ENCODE data around the gene HNRNPUL1.
"Not testable (repeated sequence)": the region's sequence is repeated elsewhere in the genome, so short reads cannot be mapped to it uniquely, and the experiment has no call there.

HNRNPUL1 gene

DNA sequence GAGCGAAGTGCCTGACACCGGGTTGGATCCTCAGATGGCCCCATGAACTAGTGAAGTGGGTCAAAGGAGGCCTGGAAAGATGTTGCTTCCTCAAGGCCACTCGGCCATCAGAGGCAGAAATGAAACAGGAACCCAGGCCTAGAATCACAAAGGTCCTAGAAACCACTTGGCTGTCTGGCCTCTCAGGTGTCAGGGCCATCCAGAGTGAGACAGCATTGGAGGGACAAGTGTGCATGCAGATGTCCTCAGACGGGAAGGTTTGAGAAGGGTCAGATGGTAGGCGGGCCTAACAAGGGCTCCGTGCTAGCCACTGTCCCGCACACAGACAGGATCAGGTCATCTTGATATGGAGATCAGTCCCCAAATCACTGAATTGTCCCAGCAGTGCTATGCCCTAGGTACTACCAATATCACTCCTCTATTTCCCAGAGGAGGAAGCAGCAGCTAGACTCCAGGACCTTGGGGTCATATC lies 60.1 kb downstream of the HNRNPUL1 start:
- in situ Hi-C loops (cut with MboI; ENCODE audit: low sequenced_read_pairs): no loop called here

GRCh38 chr19:41324921-41325639 lies 60.9 kb downstream of the HNRNPUL1 start:
- in situ Hi-C loops (cut with MboI; ENCODE audit: low sequenced_read_pairs): no loop called here

DNA sequence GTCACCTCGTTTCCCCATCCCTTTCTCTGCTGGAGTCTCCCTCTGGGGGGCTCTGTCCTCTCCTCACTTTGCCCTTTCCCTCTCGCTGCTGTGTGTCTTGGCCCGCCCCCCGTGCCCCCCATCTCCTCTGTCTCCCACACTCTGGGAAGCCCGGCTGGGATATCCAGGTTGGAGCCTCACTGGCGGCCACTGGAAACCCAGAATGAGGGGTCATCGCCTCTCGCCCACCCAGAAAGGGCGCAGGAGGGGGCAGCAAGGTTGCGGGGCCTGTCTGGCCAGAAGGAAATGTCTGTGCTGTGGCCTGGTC lies 61.4 kb downstream of the HNRNPUL1 start:
- in situ Hi-C loops (cut with MboI; ENCODE audit: low sequenced_read_pairs): no loop called here

- in situ Hi-C loops (cut with MboI; ENCODE audit: low sequenced_read_pairs): no loop called here
Observed at GRCh38 chr19:41325947-41326706, 62.0 kb downstream of the HNRNPUL1 start.

GRCh38 chr19:41327076-41327575 lies 63.0 kb downstream of the HNRNPUL1 start:
- in situ Hi-C loops (cut with MboI; ENCODE audit: low sequenced_read_pairs): no loop called here

GRCh38 chr19:41327576-41328156 lies 63.5 kb downstream of the HNRNPUL1 start:
- in situ Hi-C loops (cut with MboI; ENCODE audit: low sequenced_read_pairs): no loop called here

- in situ Hi-C loops (cut with MboI; ENCODE audit: low sequenced_read_pairs): no loop called here
Observed at GRCh38 chr19:41328157-41328841, 64.1 kb downstream of the HNRNPUL1 start.

GRCh38 chr19:41328842-41329225 lies 64.7 kb downstream of the HNRNPUL1 start:
- in situ Hi-C loops (cut with MboI; ENCODE audit: low sequenced_read_pairs): no loop called here

- in situ Hi-C loops (cut with MboI; ENCODE audit: low sequenced_read_pairs): no loop called here
Observed at GRCh38 chr19:41330481-41330880, 66.3 kb downstream of the HNRNPUL1 start.

GRCh38 chr19:41330946-41331678 lies 66.9 kb downstream of the HNRNPUL1 start:
- in situ Hi-C loops (cut with MboI; ENCODE audit: low sequenced_read_pairs): no loop called here

GRCh38 chr19:41332000-41332399 lies 67.8 kb downstream of the HNRNPUL1 start:
- in situ Hi-C loops (cut with MboI; ENCODE audit: low sequenced_read_pairs): no loop called here

DNA sequence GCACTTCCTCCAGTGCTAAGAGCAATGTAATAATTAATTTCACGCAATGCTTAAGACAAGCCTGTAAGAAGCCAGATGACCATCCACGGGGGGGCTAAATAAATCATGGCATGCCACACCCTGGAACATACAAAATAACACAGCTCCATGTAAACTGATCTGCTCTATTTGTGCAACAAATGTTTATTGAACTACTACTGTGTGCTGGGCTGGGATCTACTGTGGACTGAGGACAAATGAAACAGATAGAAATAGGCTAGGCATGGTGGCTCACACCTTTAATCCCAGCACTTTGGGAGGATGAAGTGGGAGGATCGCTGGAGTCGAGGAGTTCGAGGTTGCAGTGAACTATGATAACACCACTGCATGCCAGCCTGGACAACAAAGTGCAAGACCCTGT lies 68.3 kb downstream of the HNRNPUL1 start:
- in situ Hi-C loops (cut with MboI; ENCODE audit: low sequenced_read_pairs): no loop called here

GRCh38 chr19:41334793-41335192 lies 70.6 kb downstream of the HNRNPUL1 start:
- in situ Hi-C loops (cut with MboI; ENCODE audit: low sequenced_read_pairs): no loop called here

GRCh38 chr19:41335467-41335866 lies 71.3 kb downstream of the HNRNPUL1 start:
- in situ Hi-C loops (cut with MboI; ENCODE audit: low sequenced_read_pairs): no loop called here

DNA sequence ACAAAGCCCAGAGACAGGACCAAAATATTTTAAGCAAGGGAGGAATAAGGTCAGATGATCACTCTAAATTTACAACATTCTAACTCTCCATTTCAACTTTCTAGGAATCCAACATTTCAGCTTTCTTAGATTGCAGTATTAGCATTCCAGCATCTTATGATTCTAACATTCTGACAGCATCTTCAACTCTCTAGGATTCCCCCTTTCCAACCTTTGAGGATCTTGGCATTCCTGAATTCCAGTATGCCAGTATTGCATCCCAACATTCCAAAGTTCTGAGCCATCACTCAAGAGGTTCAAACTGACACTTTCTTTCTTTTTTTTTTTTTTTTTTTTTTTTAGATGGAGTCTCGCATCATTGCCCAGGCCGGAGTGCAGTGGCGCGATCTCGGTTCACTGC lies 75.8 kb downstream of the HNRNPUL1 start:
- in situ Hi-C loops (cut with MboI; ENCODE audit: low sequenced_read_pairs): no loop called here

GRCh38 chr19:41341669-41342490 lies 77.7 kb downstream of the HNRNPUL1 start:
- in situ Hi-C loops (cut with MboI; ENCODE audit: low sequenced_read_pairs): no loop called here

DNA sequence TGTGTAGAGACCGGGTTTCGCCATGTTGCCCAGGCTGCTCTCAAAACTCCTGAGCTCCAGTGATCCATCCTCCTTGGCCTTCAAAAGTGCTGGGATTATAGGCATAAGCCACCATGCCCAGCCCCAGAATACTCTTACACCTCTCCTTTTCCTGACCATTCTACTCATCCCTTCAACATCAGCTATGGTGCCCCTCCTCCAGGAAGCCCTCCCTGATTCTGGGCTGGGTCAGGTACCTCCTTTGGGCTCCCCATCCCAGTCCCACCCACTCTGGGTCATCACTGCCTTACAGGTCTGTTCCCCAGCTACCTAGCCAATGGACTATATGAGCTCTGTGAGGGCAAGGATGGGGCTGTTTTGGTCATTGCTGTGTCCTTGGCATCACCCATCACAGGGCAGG lies 80.0 kb downstream of the HNRNPUL1 start:
- in situ Hi-C loops (cut with MboI; ENCODE audit: low sequenced_read_pairs): no loop called here

DNA sequence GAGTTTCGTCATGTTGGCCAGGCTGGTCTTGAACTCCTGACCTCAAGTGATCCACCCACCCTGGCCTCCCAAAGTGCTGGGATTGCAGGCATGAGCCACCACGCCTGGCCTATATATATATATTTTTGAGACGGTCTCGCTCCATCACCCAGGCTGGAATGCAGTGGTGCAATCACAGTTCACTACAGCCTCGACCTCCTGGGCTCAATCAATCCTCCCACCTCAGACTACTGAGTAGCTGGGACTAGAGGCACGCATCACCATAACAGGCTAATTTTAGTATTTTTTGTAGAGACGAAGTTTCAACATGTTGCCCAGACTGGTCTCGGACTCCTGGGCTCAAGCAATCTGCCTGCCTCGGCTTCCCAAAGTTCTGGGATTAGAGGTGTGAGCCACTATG lies 82.7 kb downstream of the HNRNPUL1 start:
- in situ Hi-C loops (cut with MboI; ENCODE audit: low sequenced_read_pairs): not testable (repeated sequence)

- in situ Hi-C loops (cut with MboI; ENCODE audit: low sequenced_read_pairs): no loop called here
Observed at GRCh38 chr19:41350735-41351338, 86.7 kb downstream of the HNRNPUL1 start.
